KMS-11 (cell line): ENCODE results near the gene WDR48.

Experiments
- H2AFZ ChIP-seq: fragments of 200-600 bp; sonication (generic); 2 replicates; pipeline ENCODE4 v1.6.1; 2016; ENCODE audit warnings: antibody characterized with exemption, mixed run types, low read depth
- H3K27ac ChIP-seq: fragments of 200-600 bp; sonication (generic); 2 replicates; pipeline ENCODE4 v1.6.1; 2016; ENCODE audit warnings: mild to moderate bottlenecking, mixed run types
- H3K27me3 ChIP-seq: fragments of 200-600 bp; sonication (generic); 2 replicates; pipeline ENCODE4 v1.6.1; 2017; ENCODE audit warnings: mild to moderate bottlenecking, low read depth, mixed run types, moderate library complexity; ENCODE audit not compliant: insufficient read depth
- H3K36me3 ChIP-seq: fragments of 200-600 bp; sonication (generic); 2 replicates; pipeline ENCODE4 v1.6.1; 2017; ENCODE audit warnings: mild to moderate bottlenecking, mixed run types; ENCODE audit not compliant: insufficient read depth
- H3K4me1 ChIP-seq: fragments of 200-600 bp; sonication (generic); 2 replicates; pipeline ENCODE4 v1.6.1; 2016; ENCODE audit warnings: mild to moderate bottlenecking, low read depth, mixed run types; ENCODE audit not compliant: poor library complexity, severe bottlenecking
- H3K4me2 ChIP-seq: fragments of 200-600 bp; sonication (generic); 2 replicates; pipeline ENCODE4 v1.7.0; 2016; ENCODE audit warnings: mild to moderate bottlenecking, mixed run types
- H3K4me3 ChIP-seq: fragments of 200-600 bp; sonication (generic); IDR thresholded peaks from 2 replicates; pipeline ENCODE4 v1.6.1; 2017; ENCODE audit warnings: low read depth, low read length, mixed read lengths; ENCODE audit not compliant: insufficient read depth
- H3K79me2 ChIP-seq: fragments of 200-600 bp; sonication (generic); 2 replicates; pipeline ENCODE4 v1.6.1; 2016; ENCODE audit warnings: low read depth, mixed run types; ENCODE audit not compliant: insufficient read depth
- H3K9ac ChIP-seq: fragments of 200-600 bp; sonication (generic); 2 replicates; pipeline ENCODE4 v1.6.1; 2016; ENCODE audit warnings: mild to moderate bottlenecking, mixed run types
- H4K20me1 ChIP-seq: fragments of 200-600 bp; sonication (generic); 2 replicates; pipeline ENCODE4 v1.6.1; 2016; ENCODE audit warnings: mild to moderate bottlenecking, mixed run types; ENCODE audit not compliant: insufficient read depth
- TF ChIP-seq, protein P1 (sequence below): fragments of 200-600 bp; sonication (generic); conservative IDR thresholded peaks from 2 replicates; pipeline ENCODE4 v1.6.1; 2017; ENCODE audit warnings: low read depth, mild to moderate bottlenecking, antibody characterized with exemption, low read length, moderate library complexity, mixed read lengths

The WDR48 gene

DNA sequence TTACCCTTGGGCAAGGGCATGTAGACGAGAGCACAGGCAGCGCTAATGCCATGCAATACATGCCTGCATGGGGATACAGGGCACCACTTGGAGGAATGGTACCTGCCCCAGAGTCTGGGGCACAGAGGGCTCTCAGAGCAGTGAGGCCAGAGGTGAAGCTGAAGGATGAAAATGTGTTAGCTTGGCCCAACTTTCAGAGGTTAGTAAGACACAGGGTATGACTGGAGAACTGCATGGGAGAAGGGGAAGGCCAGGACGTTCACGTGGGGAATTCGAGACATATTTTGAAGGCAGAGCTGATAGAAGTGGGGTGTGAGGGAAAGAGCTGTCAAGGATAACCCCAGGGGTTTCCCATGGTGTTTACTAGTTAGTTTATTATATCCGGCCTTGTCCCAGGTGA lies 82.0 kb downstream of the WDR48 start:
- H3K4me2 ChIP-seq = no peak overlapping the region
- no peak overlapping the region for H3K27ac ChIP-seq
- H3K27me3 ChIP-seq = no peaks in the 10 kb centered on the region
- H3K79me2 ChIP-seq = no peaks in the 10 kb centered on the region
- H3K9ac ChIP-seq = no peak overlapping the region
- no peak overlapping the region for H3K4me3 ChIP-seq
- H3K4me1 ChIP-seq = no peaks in the 10 kb centered on the region
- H4K20me1 ChIP-seq = no peaks in the 10 kb centered on the region
- H2AFZ ChIP-seq = no peak overlapping the region
- H3K36me3 ChIP-seq = no peaks in the 10 kb centered on the region
- TF ChIP-seq, protein P1, sequence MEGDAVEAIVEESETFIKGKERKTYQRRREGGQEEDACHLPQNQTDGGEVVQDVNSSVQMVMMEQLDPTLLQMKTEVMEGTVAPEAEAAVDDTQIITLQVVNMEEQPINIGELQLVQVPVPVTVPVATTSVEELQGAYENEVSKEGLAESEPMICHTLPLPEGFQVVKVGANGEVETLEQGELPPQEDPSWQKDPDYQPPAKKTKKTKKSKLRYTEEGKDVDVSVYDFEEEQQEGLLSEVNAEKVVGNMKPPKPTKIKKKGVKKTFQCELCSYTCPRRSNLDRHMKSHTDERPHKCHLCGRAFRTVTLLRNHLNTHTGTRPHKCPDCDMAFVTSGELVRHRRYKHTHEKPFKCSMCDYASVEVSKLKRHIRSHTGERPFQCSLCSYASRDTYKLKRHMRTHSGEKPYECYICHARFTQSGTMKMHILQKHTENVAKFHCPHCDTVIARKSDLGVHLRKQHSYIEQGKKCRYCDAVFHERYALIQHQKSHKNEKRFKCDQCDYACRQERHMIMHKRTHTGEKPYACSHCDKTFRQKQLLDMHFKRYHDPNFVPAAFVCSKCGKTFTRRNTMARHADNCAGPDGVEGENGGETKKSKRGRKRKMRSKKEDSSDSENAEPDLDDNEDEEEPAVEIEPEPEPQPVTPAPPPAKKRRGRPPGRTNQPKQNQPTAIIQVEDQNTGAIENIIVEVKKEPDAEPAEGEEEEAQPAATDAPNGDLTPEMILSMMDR = no peak

DNA sequence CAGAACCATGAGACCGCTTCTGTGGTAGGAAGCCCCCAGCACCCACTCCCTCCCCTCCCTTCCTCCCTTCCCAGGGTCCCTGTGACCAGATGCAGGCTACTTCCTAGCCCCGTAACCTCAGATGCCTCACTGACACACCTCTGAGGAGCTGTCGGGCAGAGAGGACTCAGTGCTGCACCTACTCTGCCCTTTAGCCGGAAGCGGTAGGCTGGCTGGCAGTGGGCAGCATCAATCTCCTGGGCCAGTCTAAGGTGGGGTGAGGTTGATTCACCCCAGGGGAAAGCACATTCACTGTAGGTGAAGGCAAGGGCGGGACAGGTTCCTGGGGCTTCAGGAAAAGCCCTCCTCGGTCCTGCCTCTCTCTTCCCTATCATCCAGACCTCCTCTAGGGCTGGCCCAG lies 82.5 kb downstream of the WDR48 start:
- Histone ChIP-seq H4K20me1 (no peaks in the 10 kb centered on the region), H3K9ac (no peak overlapping the region), H3K27me3 (no peaks in the 10 kb centered on the region), H3K79me2 (no peaks in the 10 kb centered on the region), H2AFZ (no peak overlapping the region), H3K4me1 (no peaks in the 10 kb centered on the region), H3K27ac (no peak overlapping the region), H3K36me3 (no peaks in the 10 kb centered on the region), H3K4me3 (no peak overlapping the region), H3K4me2 (no peak overlapping the region)
- TF ChIP-seq, protein P1 = no peak

DNA sequence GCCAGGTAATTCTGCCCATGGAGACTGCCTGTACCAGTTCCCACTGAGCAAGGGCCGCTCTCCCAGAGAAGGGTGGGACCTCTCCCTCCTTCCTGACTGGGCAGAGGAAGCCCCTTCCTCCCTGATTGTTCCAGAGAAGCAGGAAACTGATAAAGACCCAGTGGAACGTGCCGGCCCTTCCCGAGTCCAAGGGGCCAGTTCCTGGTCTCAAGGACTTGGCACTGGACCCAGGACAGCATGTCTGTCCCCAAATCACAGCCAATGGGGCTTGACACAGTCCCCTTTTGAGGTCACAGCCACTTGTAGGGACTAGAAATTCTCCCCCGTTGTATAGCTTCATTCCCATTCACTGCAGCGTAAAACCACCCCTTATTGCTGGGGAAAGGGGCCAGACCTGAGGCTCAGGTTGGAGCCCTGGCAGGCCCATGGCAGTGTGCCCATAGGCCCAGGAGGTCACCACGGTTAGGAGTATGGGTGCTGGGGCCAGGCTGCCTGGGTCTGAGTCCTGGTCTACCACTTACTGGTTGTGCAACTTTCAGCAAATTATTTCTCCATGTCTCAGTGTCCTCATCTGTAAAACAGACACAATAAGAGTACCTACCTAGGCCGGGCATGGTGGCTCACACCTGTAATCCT lies 83.5 kb downstream of the WDR48 start:
- Histone ChIP-seq H3K4me3 (no peak overlapping the region), H2AFZ (no peak overlapping the region), H3K27ac (no peak overlapping the region), H3K9ac (no peak overlapping the region), H3K4me1 (no peaks in the 10 kb centered on the region), H3K27me3 (no peaks in the 10 kb centered on the region), H4K20me1 (no peaks in the 10 kb centered on the region), H3K4me2 (no peak overlapping the region), H3K36me3 (no peaks in the 10 kb centered on the region), H3K79me2 (no peaks in the 10 kb centered on the region)
- TF ChIP-seq, protein P1 = no peak

DNA sequence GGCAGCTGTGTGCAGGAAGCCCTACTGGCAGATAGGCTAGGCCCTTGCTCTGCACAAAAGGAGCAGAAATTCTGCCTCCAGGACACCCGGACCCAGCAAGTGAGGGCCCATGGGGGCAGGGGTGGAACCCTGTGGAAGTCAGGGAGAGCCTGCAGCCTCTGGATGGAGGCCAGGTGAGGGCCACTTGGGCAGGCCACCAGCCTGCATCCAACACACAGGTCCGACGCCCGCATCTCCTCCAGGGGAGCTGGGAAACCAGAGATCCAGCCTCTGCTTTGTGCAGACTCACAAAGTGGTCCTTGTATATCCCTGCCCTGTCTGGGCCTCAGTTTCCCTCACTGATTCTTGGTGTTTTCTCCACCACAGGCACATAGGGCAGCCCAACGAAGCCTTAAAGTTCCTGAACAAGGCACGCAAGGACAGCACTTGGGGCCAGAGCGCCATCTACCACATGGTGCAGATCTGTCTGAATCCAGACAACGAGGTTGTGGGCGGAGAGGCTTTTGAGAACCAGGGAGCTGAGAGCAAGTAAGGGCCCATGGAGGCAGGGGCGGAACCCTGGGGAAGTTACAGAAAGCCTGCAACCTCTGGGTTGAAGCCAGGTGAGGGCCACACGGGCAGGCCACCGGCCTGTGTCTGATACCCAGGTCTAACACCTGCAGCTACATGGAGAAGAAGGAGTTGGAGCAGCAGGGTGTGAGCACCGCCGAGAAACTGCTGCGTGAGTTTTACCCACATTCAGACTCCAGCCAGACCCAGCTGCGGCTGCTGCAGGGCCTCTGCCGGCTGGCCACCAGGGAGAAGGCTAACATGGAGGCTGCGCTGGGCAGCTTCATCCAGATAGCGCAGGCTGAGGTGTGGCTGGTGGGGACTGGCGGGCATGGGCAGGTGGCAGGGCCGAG lies 85.0 kb downstream of the WDR48 start:
- H3K4me1 ChIP-seq = no peaks in the 10 kb centered on the region
- no peak overlapping the region for H3K27ac ChIP-seq
- H3K9ac ChIP-seq = no peak overlapping the region
- H3K79me2 ChIP-seq = no peaks in the 10 kb centered on the region
- H3K27me3 ChIP-seq = no peaks in the 10 kb centered on the region
- H4K20me1 ChIP-seq = no peaks in the 10 kb centered on the region
- H3K4me2 ChIP-seq = no peak overlapping the region
- TF ChIP-seq, protein P1 = no peak
- no peak overlapping the region for H3K4me3 ChIP-seq
- no peaks in the 10 kb centered on the region for H3K36me3 ChIP-seq
- no peak overlapping the region for H2AFZ ChIP-seq
